GM18502 (cell line): ENCODE data around the gene B4GALT2.

Source experiments
- ATAC-seq: cut with Tn5 transposase; IDR thresholded peaks from one replicate; pipeline ENCODE4 v1.9.1; 2021; ENCODE audit warnings: mild to moderate bottlenecking; ENCODE audit not compliant: unreplicated experiment, poor library complexity

Gene B4GALT2, protein sequence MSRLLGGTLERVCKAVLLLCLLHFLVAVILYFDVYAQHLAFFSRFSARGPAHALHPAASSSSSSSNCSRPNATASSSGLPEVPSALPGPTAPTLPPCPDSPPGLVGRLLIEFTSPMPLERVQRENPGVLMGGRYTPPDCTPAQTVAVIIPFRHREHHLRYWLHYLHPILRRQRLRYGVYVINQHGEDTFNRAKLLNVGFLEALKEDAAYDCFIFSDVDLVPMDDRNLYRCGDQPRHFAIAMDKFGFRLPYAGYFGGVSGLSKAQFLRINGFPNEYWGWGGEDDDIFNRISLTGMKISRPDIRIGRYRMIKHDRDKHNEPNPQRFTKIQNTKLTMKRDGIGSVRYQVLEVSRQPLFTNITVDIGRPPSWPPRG

DNA sequence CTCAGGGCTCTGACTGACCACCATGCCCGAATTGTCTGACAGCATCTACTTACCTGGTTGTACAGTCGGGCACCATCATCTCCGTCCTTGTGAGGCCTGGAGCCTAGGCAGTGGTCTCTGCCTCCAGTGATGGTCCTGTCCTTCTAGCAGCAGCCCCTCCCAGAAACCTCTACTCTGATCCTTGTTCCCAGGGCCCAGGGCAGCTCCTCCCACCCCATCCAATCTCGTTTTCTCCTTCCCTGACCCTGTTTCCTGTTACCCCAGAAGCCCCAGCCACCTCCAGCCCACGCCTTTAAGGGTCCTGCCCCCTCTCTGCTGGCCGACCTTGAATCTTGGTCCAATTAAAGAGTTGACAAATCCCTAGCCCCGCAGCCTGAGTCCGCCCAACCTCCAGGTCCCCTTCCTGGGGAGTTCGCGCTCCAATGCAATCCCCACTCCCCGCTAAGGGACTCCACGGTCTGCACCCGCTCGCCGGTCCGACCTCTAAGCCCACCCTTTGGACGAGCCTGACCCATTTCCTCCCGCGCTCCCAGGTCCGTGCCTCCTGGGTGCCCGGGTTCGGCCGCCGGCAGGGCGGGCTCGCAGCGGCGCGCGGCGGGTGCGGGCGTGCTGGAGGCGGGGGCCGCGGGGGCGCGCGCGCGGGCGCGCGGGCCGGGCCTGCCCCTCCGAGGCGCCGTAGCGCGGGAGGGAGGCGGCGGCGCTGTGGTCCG, at the start of gene B4GALT2:
Gene B4GALT2 (plus strand): TSS at position 660 of the 710 bp plus-strand sequence. CDS start 1,951 bp downstream, outside the sequence.
- no peak for ATAC-seq

DNA sequence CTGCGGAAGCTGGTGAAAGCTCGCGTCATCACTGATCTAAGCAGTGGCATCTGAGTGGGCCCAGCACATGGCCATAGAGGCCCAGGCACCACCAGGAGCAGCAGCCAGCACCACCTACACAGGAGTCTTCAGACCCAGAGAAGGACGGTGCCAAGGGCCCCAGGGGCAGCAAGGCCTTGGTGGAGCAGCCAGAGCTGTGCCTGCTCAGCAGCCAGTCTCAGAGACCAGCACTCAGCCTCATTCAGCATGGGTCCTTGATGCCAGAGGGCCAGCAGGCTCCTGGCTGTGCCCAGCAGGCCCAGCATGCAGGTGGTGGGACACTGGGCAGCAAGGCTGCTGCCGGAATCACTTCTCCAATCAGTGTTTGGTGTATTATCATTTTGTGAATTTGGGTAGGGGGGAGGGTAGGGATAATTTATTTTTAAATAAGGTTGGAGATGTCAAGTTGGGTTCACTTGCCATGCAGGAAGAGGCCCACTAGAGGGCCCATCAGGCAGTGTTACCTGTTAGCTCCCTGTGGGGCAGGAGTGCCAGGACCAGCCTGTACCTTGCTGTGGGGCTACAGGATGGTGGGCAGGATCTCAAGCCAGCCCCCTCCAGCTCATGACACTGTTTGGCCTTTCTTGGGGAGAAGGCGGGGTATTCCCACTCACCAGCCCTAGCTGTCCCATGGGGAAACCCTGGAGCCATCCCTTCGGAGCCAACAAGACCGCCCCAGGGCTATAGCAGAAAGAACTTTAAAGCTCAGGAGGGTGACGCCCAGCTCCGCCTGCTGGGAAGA, 48.7 kb upstream of the B4GALT2 start:
- ATAC-seq: no peak

DNA sequence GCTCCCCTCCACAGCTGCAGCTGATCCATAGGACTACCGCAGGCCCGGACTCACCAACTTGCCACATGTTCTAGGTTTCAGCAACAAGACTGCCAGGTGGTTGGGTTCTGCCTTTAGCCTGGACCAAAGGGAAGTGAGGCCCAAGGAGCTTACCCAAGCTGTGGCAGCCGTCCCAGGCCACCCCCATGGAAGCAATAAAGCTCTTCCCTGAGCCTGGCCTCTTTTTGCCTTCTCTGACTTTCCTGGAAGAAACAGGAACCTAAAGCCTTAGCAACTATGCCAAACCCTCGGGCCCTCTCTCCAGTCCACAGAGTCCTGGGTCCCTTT, 48.1 kb upstream of the B4GALT2 start:
- ATAC-seq: no peak

DNA sequence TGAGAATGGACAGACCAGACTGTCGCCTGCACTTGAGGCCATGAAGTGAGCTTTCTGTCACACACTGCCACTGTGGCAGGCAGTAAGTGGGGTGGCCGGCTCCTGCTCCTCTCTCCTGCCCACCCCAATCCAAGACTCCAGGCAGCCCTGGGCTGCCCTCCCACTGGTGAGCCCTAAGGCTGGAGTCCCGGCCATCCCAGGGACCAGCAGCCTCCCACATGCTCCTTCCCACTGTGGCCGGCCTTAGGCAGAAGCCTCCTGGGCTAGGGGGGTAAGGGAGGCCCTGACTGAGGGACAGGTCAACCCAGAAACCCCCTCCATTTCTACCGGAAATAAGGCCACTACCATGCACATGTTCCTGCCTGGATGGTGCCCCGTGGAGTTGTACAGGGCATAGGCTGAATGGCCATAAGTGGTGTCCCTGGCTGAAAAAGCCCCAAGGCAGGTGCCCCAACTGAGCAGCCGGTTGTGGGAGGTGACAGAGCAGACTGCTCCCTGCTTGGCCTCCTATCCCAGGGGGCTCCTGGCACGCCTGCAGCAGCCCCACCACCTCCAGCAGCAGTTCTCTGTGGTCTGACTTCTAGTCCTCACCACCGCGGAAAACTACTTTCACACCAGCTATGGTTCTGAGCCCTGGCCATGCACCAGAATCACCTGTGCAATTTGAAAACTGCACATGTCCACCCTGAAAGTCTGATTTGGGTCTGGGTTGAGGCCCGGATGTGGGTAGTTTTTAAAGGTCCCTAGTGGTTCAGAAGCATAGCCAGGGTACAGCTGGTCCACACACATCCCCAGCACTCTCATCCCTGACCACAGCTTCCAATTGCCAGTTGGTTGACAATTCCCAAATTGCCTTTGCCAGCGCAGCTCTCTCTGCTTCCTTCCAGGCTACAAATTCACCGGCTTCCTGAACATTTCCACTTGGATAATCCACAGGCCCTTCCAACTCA, 47.0 kb upstream of the B4GALT2 start:
- ATAC-seq: no peak

DNA sequence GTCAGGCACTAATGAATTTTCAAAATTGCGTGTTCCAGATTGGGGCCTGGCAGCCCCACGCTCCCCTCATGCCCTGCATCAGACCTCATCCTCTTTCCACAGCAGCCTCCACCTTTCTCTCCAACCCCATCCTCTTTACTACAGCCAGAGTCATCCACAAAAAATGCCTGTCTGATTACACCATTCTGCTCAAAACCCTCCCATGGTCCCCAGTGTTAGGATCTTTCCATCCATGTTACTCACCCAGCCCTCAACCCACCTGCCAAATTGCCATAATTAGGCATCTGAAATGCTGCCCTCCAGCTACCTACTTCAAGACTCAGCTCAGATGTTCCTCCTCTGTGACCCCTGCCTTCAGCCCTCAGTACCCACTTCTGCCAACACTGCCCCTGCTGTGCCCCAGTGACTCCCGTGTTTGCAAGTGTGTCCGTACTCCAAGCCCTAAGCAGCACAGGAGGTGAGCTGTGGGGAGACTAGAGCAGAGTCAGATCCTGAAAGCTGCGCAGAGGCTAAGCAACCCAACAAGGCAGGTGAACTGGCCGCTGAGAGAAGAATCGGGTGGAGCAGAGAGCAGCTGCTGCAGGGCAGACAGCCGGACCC, 46.1 kb upstream of the B4GALT2 start:
- ATAC-seq: no peak

DNA sequence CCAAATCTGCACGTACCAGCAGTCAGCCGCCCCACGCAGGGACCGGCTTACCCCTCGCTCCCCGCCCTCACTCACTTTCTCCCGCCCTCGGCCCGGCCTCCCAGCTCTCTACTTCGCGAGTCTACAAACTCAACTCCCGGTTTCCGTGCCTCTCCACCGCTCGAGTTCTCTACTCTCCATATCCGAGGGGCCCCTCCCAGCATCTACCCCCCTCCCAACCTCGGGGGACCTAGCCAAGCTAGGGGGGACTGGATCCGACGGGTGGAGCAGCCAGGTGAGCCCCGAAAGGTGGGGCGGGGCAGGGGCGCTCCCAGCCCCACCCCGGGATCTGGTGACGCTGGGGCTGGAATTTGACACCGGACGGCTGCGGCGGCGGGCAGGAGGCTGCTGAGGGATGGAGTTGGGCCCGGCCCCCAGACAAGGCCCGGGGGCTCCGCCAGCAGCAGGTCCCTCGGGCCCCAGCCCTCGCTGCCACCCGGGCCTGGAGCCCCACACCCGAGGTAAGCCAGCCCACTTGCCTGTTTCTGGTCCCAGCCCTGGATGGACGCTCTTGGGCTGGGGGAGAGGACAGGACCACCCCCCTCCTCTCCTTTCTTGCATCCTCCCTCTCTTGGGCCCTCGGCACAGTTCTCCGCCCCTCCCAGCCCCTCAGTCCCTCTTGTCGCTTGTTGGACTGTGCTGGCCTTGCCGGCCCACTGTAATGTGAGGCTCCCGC, 45.5 kb upstream of the B4GALT2 start, which contains the start of gene ARTN:
Gene ARTN (plus strand): TSS at position 416 of the 715 bp plus-strand sequence. CDS start 1,856 bp downstream, outside the sequence.
- no peak for ATAC-seq

DNA sequence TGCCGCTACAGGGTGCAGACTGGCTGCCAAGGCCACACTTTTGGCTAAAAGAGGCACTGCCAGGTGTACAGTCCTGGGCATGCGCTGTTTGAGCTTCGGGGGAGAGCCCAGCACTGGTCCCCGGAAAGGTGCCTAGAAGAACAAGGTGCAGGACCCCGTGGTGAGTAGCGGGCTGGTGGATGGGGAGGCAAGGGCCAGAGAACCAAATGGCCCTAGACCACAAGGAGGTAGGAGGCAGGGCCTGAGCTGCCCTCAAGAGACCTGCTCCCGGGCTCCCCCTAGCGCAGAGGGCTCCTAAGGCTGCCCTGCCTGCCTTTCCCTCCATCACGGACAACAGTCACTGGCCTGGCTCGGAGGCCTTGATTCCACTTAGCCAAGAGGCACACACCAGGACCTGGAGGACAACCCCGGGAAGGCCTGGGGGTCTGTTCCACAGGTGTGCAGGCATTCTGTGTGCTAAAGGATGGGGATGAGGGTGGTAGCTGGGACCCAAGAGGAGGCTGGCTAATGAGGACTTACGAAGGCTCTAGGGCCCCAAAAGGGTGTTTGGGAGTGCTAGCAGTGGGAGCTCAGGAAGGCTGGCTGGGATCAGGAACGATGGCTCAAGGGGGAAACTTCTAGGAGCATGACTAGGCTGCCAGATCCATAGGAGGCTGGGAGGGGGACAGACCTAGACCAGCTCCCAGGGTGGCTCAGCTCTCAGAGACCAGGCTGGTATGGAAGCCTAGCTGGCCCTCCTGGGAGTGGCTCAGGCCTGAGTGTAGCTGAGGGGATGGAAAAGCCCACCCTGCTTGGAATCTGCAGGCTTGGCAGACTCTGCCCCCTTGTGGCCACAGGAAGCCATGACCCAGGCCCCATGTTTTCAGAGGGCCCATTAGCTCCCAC, 44.7 kb upstream of the B4GALT2 start:
- no peak for ATAC-seq

DNA sequence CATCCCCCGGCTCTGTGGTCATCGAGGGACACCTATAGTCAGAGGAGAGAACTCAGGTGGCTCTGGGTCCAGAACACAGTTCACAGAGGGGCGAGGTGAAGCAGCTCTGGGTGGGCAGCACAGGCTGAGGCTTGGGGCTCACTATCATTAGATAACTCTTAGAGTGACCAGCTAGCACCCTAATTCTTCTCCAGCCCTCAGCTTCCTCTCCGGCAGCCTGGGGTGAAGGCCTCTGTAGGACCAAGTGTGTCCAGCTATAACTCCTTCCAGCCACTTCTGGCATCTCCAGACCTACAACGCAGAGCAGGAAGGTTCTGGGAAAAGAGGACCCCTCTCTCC, 44.1 kb upstream of the B4GALT2 start:
- ATAC-seq: no peak

DNA sequence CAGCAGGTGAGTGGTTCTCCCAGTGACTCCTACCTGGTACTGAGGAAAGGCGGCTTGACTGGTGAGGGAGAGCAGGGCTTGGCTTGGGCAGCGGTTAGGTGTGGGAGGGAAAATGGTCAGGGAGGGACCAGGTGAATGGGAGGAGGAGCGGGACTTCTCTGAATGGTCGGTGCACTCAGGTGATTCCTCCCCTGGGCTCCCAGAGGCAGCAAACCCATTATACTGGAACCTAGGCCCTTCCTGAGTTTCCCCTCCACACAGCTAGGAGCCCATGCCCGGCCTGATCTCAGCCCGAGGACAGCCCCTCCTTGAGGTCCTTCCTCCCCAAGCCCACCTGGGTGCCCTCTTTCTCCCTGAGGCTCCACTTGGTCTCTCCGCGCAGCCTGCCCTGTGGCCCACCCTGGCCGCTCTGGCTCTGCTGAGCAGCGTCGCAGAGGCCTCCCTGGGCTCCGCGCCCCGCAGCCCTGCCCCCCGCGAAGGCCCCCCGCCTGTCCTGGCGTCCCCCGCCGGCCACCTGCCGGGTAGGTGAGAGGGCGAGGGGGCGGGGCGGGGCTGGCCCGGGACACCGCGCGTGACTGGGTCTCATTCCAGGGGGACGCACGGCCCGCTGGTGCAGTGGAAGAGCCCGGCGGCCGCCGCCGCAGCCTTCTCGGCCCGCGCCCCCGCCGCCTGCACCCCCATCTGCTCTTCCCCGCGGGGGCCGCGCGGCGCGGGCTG, 43.1 kb upstream of the B4GALT2 start:
- ATAC-seq: no peak

DNA sequence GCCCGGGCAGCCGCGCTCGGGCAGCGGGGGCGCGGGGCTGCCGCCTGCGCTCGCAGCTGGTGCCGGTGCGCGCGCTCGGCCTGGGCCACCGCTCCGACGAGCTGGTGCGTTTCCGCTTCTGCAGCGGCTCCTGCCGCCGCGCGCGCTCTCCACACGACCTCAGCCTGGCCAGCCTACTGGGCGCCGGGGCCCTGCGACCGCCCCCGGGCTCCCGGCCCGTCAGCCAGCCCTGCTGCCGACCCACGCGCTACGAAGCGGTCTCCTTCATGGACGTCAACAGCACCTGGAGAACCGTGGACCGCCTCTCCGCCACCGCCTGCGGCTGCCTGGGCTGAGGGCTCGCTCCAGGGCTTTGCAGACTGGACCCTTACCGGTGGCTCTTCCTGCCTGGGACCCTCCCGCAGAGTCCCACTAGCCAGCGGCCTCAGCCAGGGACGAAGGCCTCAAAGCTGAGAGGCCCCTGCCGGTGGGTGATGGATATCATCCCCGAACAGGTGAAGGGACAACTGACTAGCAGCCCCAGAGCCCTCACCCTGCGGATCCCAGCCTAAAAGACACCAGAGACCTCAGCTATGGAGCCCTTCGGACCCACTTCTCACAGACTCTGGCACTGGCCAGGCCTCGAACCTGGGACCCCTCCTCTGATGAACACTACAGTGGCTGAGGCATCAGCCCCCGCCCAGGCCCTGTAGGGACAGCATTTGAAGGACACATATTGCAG, 42.4 kb upstream of the B4GALT2 start:
- ATAC-seq: no peak

DNA sequence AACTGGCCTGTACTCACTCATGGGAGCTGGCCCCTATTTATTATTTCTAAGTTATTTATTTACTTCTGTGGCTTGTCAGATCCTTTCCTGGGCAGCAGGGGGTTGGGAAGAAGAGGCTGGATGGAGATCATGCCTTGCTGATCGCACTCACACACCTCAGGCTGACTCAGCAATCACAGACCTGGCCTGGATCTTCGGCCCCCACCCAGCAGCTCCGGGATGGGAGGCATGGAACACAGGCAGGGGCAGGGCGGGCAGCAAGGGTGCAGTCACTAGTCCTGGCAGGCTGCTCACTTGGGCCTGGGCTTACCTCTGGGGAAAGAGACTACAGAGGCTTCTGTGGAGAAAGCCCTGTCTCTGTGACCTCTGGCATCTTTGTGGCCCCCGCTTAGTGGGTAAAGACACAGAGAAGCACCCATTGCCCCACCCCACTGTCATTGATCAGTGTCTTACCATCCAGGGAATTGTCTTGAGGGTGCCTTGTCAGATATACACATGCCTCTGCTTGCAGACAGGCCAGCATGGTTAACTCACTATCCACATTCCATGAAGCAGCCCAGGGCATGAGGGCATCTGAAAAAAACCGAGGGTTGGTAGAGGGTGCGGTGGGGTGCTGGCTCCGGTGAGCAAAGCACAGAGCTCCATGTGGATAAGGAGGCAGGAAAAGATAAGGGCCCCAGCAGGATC, 41.7 kb upstream of the B4GALT2 start:
- no peak for ATAC-seq

DNA sequence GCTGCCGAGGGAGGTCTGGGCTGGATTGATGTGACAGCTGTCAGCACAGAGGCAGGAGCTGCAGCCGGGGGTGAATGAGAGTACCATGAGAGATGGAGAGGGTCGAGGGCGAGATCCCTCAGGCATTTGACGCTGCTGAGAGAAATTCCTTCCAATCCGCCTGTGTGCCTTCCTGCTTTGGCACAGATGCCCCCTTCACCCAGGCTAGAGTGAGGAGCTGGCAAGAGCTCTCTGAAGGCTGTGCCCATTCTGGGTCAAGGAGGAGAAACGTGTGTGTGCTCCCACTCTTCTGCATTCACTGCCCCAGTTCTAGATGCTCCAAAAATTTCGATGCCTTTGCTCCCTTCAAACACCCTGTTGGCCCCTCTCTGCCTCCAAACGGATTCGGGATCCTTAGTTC, 40.6 kb upstream of the B4GALT2 start:
- ATAC-seq: no peak

DNA sequence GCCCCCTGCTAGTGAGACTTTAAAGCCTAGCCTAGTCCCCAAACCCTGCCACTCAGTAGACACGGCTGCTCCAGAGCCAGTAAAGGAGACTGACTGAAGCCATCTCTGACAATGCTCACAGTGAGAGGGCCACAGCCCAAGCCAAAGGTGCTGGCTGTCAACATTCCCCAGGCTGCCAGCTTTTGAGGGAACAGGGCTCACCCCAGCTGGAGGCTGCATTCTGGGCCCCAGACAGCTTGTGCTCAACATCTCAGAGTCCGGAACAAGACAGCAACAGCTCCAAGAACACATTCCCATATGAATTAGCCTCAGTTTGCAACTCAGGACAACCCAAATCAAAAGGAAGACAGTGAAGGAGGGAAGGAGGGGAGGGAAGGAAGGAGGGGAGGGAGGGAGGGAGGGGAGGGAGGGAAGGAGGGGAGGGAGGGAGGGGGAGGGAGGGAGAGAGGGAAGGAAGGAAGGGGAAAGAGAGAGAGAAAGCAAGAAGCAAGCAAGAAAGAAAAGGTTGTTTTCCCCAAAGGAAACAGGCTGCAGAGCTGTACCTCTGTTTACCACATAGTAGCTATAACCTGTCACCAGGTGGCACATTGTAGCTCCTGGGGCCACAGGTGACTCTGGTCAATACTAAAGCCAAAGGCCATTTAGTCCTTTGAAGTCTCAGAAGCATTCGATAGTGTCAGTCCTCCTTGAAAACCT, 40.0 kb upstream of the B4GALT2 start:
- no peak for ATAC-seq

DNA sequence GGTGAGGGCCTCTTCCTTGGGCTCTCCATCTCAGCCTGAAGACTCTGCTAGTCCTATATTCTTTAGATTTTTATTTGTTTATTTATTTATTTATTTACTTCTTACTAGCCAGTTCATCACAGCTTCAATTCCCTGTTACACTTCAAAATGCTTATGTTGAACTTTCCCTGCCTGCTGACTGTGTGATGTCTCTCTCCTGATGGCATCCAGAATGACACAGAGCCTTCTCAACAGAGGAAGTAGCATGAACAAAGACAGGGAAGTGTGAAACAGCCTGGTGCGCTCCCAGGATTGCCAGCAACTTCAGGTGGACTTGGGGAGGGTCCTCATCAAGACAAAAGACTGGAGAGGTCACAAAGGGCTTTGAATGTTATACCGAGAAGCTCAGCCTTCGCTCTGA, 36.6 kb upstream of the B4GALT2 start:
- no peak for ATAC-seq

DNA sequence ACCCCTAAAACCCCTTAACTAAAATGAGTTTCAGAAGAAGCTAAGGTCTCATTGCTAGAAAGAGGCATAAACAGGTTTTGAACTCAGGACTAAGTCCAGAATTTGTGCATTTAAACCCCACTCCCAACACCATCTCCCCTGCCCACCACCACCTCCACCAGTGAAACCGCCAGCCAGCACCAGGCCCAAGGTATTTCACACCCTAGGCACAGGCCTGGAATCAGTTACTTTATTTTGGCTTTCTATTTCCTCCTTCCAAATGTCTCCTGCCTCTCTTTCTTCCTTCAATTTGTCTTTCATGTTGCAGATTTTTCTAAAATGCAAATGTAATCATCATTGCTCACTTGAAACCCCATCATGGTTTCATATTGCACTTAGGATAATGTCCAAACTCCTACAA, 34.1 kb upstream of the B4GALT2 start:
- ATAC-seq: no peak
